Testis (tissue), 2 donors: Measurements from ENCODE around the gene PARP4.
"Not testable (repeated sequence)": the region's sequence is repeated elsewhere in the genome, so short reads cannot be mapped to it uniquely, and the experiment has no call there.

Experiments
- POLR2A ChIP-seq: fragments of 450-650 bp; IDR thresholded peaks from one replicate; pipeline ENCODE4 v1.6.1; 2017; ENCODE audit warnings: antibody characterized with exemption, mild to moderate bottlenecking, moderate library complexity
- TF ChIP-seq, protein P1 (sequence below), 3 experiments: fragments of 450-650 bp in 2 of 3; fragments of 200-600 bp in 1 of 3; sonication (generic) in 1 of 3; IDR thresholded peaks; one replicate each; pipeline ENCODE4 v1.5.1; 2016 to 2019; ENCODE audit warnings: antibody characterized with exemption in 3 of 3, mild to moderate bottlenecking in 2 of 3, moderate library complexity in 1 of 3

DNA sequence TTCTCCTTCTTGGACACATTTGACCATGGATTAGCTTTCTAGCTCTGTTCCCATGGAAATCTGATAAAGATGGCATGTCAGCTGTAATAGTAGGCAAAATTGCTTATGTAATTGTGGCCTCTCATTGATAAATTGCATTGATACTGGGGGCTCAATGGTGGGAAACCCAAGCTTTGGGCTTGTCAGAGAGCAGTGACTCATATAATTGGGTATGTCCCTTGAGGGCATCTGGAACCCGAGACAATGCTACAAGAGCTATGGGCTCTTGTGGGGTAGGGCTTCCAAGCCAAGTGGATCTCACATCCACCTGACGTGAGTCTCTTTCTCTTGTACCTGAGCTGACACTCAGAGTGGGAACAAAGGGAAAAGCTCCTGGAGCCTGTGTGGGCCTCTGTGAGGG, 16.3 kb downstream of the PARP4 start:
- TF ChIP-seq, protein P1, sequence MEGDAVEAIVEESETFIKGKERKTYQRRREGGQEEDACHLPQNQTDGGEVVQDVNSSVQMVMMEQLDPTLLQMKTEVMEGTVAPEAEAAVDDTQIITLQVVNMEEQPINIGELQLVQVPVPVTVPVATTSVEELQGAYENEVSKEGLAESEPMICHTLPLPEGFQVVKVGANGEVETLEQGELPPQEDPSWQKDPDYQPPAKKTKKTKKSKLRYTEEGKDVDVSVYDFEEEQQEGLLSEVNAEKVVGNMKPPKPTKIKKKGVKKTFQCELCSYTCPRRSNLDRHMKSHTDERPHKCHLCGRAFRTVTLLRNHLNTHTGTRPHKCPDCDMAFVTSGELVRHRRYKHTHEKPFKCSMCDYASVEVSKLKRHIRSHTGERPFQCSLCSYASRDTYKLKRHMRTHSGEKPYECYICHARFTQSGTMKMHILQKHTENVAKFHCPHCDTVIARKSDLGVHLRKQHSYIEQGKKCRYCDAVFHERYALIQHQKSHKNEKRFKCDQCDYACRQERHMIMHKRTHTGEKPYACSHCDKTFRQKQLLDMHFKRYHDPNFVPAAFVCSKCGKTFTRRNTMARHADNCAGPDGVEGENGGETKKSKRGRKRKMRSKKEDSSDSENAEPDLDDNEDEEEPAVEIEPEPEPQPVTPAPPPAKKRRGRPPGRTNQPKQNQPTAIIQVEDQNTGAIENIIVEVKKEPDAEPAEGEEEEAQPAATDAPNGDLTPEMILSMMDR (IDR thresholded peaks at IDR 0.05): not testable (repeated sequence)
- not testable (repeated sequence) for TF ChIP-seq POLR2A
